Measurements from ENCODE around the gene NHS. TPM values are rescaled to one million over a fixed set of nuclear protein-coding genes. Genes with fewer than 3 reads are reported as not detected.

NHS gene
- polyA plus RNA-seq, 1 donor (not counting 4 experiments of a cell fraction or from before 2014, with no cell fraction given): 5.4 TPM

- dilution Hi-C loops (cut with MboI; ENCODE audit: extremely low pct_ligation_motif_present, low sequenced_read_pairs): no loop called here
- peak overlapping the region; percentile 53 for H3K27ac ChIP-seq (ENCODE audit: control insufficient read depth, insufficient read depth, low read length)
- FAIRE-seq (no peak), DNase-seq (ENCODE audit: low read depth, low spot score) (no peak)
- no peak overlapping the region for H3K9ac ChIP-seq (ENCODE audit: control insufficient read depth, extremely low read depth, insufficient read depth, low read length)
- peak overlapping the region in 2 of 3 experiments; percentile 23 to 31 for H3K4me3 ChIP-seq (ENCODE audit: control insufficient read depth in 2 of 3, extremely low read depth in 1 of 3, insufficient read depth in 2 of 3, low read depth in 1 of 3, low read length in 3 of 3)
- H3K9me1 ChIP-seq (ENCODE audit: control insufficient read depth, extremely low read depth, insufficient read depth, low read length): no peaks in the 10 kb centered on the region
- no peak overlapping the region for H3K4me2 ChIP-seq (ENCODE audit: control insufficient read depth, extremely low read depth, insufficient read depth, low read depth, low read length)
- no peaks in the 10 kb centered on the region for H3K4me1 ChIP-seq (ENCODE audit: control insufficient read depth, extremely low read depth, insufficient read depth, low read length)
- no peaks in the 10 kb centered on the region for H3K27me3 ChIP-seq (ENCODE audit: control insufficient read depth, extremely low read depth, insufficient read depth, low read length)
- no peaks in the 10 kb centered on the region for H3K9me3 ChIP-seq (ENCODE audit: control insufficient read depth, low read depth, low read length)
- no peaks in the 10 kb centered on the region for H4K20me1 ChIP-seq (ENCODE audit: control insufficient read depth, extremely low read depth, insufficient read depth, low read length)
- no peaks in the 10 kb centered on the region for H3K36me3 ChIP-seq (ENCODE audit: control insufficient read depth in 2 of 2, extremely low read depth in 1 of 2, insufficient read depth in 2 of 2, low read length in 2 of 2)
- TF ChIP-seq EZH2 (IDR thresholded peaks at IDR 0.05; ENCODE audit: low read length): no peak
- no peak for TF ChIP-seq CTCF (optimal IDR thresholded peaks at IDR 0.05 in 1 of 3, IDR thresholded peaks at IDR 0.05 in 1 of 3, conservative IDR thresholded peaks at IDR 0.05 in 1 of 3; ENCODE audit: extremely low read depth in 1 of 3, insufficient read depth in 2 of 3, low read length in 3 of 3)
- H3K79me2 ChIP-seq (ENCODE audit: control insufficient read depth, insufficient read depth, low read length): peaks cover 22% of the 10 kb centered on the region
- H2AFZ ChIP-seq (ENCODE audit: control insufficient read depth, low read length): no peak overlapping the region
Observed at GRCh38 chrX:17736478-17736855, 361.5 kb downstream of the NHS start.

- TF ChIP-seq EZH2 (IDR thresholded peaks at IDR 0.05; ENCODE audit: low read length) (no peak), CTCF (optimal IDR thresholded peaks at IDR 0.05 in 1 of 3, IDR thresholded peaks at IDR 0.05 in 1 of 3, conservative IDR thresholded peaks at IDR 0.05 in 1 of 3; ENCODE audit: extremely low read depth in 1 of 3, insufficient read depth in 2 of 3, low read length in 3 of 3) (no peak)
- H3K4me3 ChIP-seq (ENCODE audit: control insufficient read depth in 2 of 3, extremely low read depth in 1 of 3, insufficient read depth in 2 of 3, low read depth in 1 of 3, low read length in 3 of 3): peak within 1 kb of the TSS; percentile 50 to 80 (median 79)
- no peaks in the 10 kb centered on the region for H3K4me1 ChIP-seq (ENCODE audit: control insufficient read depth, extremely low read depth, insufficient read depth, low read length)
- no peaks in the 10 kb centered on the region for H4K20me1 ChIP-seq (ENCODE audit: control insufficient read depth, extremely low read depth, insufficient read depth, low read length)
- peak within 1 kb of the TSS; percentile 65 for H3K4me2 ChIP-seq (ENCODE audit: control insufficient read depth, extremely low read depth, insufficient read depth, low read depth, low read length)
- H2AFZ ChIP-seq (ENCODE audit: control insufficient read depth, low read length): peak within 1 kb of the TSS; percentile 81
- DNase-seq (ENCODE audit: low read depth, low spot score) (peak; percentile 76), FAIRE-seq (no peak)
- peak within 1 kb of the TSS; percentile 75 for H3K9ac ChIP-seq (ENCODE audit: control insufficient read depth, extremely low read depth, insufficient read depth, low read length)
- H3K9me1 ChIP-seq (ENCODE audit: control insufficient read depth, extremely low read depth, insufficient read depth, low read length): no peaks in the 10 kb centered on the region
- no peaks in the 10 kb centered on the region for H3K36me3 ChIP-seq (ENCODE audit: control insufficient read depth in 2 of 2, extremely low read depth in 1 of 2, insufficient read depth in 2 of 2, low read length in 2 of 2)
- peak within 1 kb of the TSS; percentile 80 for H3K27ac ChIP-seq (ENCODE audit: control insufficient read depth, insufficient read depth, low read length)
- no peaks in the 10 kb centered on the region for H3K9me3 ChIP-seq (ENCODE audit: control insufficient read depth, low read depth, low read length)
- H3K79me2 ChIP-seq (ENCODE audit: control insufficient read depth, insufficient read depth, low read length): peaks cover 23% of the 10 kb centered on the region
- dilution Hi-C loops (cut with MboI; ENCODE audit: extremely low pct_ligation_motif_present, low sequenced_read_pairs): no loop called here
- H3K27me3 ChIP-seq (ENCODE audit: control insufficient read depth, extremely low read depth, insufficient read depth, low read length): no peaks in the 10 kb centered on the region
Observed at GRCh38 chrX:17736856-17737709, 362.1 kb downstream of the NHS start, which contains the start of gene SCML1. Gene SCML1, plus strand, starts transcription at chrX:17737493. Its CDS starts 6,694 bp downstream, at chrX:17744187.
